Prostate gland (tissue), 2 donors: ENCODE data around the gene PIK3R3.

Source experiments
- CTCF ChIP-seq, 4 experiments: fragments of 200-600 bp in 2 of 4; fragments of 450-650 bp in 2 of 4; sonication (generic) in 2 of 4; IDR thresholded peaks; 1 replicate in 3 of 4; 2 replicates in 1 of 4; pipeline ENCODE4 v1.5.1; 2016 to 2019; ENCODE audit warnings: antibody characterized with exemption in 4 of 4, mild to moderate bottlenecking in 2 of 4, moderate library complexity in 2 of 4
- POLR2AphosphoS5 ChIP-seq: sonication (generic); formaldehyde crosslinking; IDR thresholded peaks from one replicate; pipeline ENCODE4 v1.6.1; 2017; ENCODE audit warnings: antibody characterized with exemption

- TF ChIP-seq CTCF (IDR thresholded peaks at IDR 0.05) (no peak), POLR2AphosphoS5 (no peak)
Observed at GRCh38 chr1:46044116-46044515, 88.3 kb downstream of the PIK3R3 start.
